ENCODE data around the gene PTX4.
A peak's percentile ranks its signal among the peaks of the same experiment; 100 is the strongest.

PTX4 gene

GRCh38 chr16:1475552-1476114, 13.1 kb downstream of the PTX4 start:
- no peak for DNase-seq

GRCh38 chr16:1474796-1475551, 13.8 kb downstream of the PTX4 start, which contains the start of gene CLCN7:
TSS of gene CLCN7 (minus strand) at chr16:1475028. CDS start at chr16:1474974, 54 bp downstream.
- Histone ChIP-seq H3K27ac (peak within 1 kb of the TSS; percentile 99), H3K9me3 (ENCODE audit: severe bottlenecking) (no peaks in the 10 kb centered on the region), H3K4me3 (ENCODE audit: low read depth, low read length) (peak within 1 kb of the TSS; percentile 88), H3K36me3 (peaks cover 3% of the 10 kb centered on the region), H3K27me3 (ENCODE audit: insufficient read depth, low read depth, severe bottlenecking) (no peaks in the 10 kb centered on the region)
- no peak for TF ChIP-seq CTCF (IDR thresholded peaks at IDR 0.05; ENCODE audit: low read depth, low read length)
- DNase-seq: peak; percentile 89

More at GRCh38 chr16:1475552-1476114, 13.1 kb downstream of the PTX4 start:
- peak overlapping the region; percentile 99 for H3K27ac ChIP-seq
- H3K9me3 ChIP-seq (ENCODE audit: severe bottlenecking): no peaks in the 10 kb centered on the region
- H3K4me3 ChIP-seq (ENCODE audit: low read depth, low read length): peak overlapping the region; percentile 88
- peaks cover 3% of the 10 kb centered on the region for H3K36me3 ChIP-seq
- no peak for TF ChIP-seq CTCF (IDR thresholded peaks at IDR 0.05; ENCODE audit: low read depth, low read length)
- H3K27me3 ChIP-seq (ENCODE audit: insufficient read depth, low read depth, severe bottlenecking): no peaks in the 10 kb centered on the region

GRCh38 chr16:1474082-1474795, 14.5 kb downstream of the PTX4 start:
- Histone ChIP-seq H3K9me3 (ENCODE audit: severe bottlenecking) (no peaks in the 10 kb centered on the region), H3K27me3 (ENCODE audit: insufficient read depth, low read depth, severe bottlenecking) (no peaks in the 10 kb centered on the region), H3K27ac (peak overlapping the region; percentile 99), H3K36me3 (peaks cover 3% of the 10 kb centered on the region), H3K4me3 (ENCODE audit: low read depth, low read length) (peak overlapping the region; percentile 88)
- TF ChIP-seq CTCF (IDR thresholded peaks at IDR 0.05; ENCODE audit: low read depth, low read length): no peak
- DNase-seq: no peak

- DNase-seq: no peak
Observed at GRCh38 chr16:1472974-1473373, 15.8 kb downstream of the PTX4 start.

GRCh38 chr16:1471569-1472194, 17.1 kb downstream of the PTX4 start:
- no peak for TF ChIP-seq CTCF (IDR thresholded peaks at IDR 0.05; ENCODE audit: low read depth, low read length)
- DNase-seq: no peak
- Histone ChIP-seq H3K27ac (no peak overlapping the region), H3K27me3 (ENCODE audit: insufficient read depth, low read depth, severe bottlenecking) (no peaks in the 10 kb centered on the region), H3K4me3 (ENCODE audit: low read depth, low read length) (no peak overlapping the region), H3K36me3 (peaks cover 3% of the 10 kb centered on the region), H3K9me3 (ENCODE audit: severe bottlenecking) (no peaks in the 10 kb centered on the region)

More at GRCh38 chr16:1472974-1473373, 15.8 kb downstream of the PTX4 start:
- no peak for TF ChIP-seq CTCF (IDR thresholded peaks at IDR 0.05; ENCODE audit: low read depth, low read length)
- H3K4me3 ChIP-seq (ENCODE audit: low read depth, low read length): no peak overlapping the region
- H3K27me3 ChIP-seq (ENCODE audit: insufficient read depth, low read depth, severe bottlenecking): no peaks in the 10 kb centered on the region
- peaks cover 3% of the 10 kb centered on the region for H3K36me3 ChIP-seq
- no peak overlapping the region for H3K27ac ChIP-seq
- H3K9me3 ChIP-seq (ENCODE audit: severe bottlenecking): no peaks in the 10 kb centered on the region
